Limb (tissue), 2 donors: ENCODE results near the gene KCNQ1.

Experiments
- DNase-seq, 2 donors: peaks; one replicate each; pipeline ENCODE4 v3.0.0-alpha.2; 2016; ENCODE audit errors: extremely low spot score in 2 of 2

Gene KCNQ1

DNA sequence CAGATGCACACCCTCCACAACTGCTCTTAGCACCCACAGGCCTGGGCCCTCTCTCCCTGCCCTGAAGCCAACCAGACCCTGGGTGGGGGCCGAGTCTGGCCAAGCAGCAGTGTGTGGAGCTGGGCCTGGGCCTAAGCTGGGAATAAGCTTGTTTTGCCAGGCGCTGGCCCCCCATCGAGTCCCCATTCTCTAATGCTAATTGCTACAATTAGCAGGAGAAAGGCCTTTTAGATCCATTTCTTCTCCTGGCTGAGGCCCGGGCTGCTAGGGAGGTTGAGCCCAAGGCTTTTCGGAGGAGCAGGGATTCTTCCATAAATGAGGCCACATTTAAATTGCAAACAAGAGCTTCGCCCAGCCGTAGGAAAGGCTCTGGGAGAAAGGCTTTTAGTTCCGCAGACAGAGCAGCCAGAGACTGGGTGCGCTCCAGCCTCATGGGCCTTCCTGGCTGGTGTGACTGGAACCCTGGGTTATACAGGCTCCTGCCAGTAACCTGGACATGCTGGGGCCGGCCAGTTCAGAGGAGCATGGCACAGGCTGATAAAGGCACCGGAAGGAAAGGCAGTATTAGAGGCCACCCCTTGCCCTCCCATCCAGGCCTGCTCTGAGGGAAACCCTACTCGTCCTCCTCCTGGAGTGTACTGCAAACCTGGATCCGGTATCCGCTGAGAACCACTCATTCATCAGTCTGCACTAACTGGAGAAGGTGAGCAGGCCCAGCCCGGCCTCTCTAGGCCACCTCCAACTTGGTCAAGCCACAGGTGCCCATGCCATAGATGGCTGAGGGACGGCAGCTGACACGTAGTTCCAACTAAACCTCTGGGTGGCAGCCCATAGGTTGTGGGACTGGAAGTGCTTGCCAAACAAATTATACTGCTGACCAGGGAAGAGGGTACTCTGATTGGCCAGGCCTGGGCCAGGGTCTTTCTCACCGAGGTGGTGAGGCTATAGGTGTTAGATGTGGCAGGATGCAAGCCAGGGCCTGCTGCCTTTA lies 248.8 kb downstream of the KCNQ1 start:
- DNase-seq: peak in 1 of 2 donors; percentile 31

DNA sequence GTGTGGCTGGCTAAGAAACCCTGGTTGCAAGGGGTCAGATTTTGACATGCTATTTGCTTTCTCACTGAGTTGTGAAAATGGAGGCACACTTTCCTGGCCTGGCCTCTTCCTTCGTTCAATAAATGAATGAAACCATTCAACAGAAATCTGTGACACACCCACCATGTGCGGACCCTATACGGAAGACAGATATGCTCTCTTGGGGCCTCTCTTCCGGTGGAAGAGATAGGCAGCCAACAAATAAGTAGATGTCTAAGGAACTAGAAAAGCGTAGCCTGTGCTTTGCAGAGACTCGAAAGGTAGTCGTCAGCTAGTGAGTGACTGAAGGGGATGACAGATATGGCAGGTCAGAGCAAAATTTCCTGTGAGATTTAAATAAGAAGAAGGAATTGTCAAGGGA lies 249.7 kb downstream of the KCNQ1 start:
- DNase-seq: no peak

DNA sequence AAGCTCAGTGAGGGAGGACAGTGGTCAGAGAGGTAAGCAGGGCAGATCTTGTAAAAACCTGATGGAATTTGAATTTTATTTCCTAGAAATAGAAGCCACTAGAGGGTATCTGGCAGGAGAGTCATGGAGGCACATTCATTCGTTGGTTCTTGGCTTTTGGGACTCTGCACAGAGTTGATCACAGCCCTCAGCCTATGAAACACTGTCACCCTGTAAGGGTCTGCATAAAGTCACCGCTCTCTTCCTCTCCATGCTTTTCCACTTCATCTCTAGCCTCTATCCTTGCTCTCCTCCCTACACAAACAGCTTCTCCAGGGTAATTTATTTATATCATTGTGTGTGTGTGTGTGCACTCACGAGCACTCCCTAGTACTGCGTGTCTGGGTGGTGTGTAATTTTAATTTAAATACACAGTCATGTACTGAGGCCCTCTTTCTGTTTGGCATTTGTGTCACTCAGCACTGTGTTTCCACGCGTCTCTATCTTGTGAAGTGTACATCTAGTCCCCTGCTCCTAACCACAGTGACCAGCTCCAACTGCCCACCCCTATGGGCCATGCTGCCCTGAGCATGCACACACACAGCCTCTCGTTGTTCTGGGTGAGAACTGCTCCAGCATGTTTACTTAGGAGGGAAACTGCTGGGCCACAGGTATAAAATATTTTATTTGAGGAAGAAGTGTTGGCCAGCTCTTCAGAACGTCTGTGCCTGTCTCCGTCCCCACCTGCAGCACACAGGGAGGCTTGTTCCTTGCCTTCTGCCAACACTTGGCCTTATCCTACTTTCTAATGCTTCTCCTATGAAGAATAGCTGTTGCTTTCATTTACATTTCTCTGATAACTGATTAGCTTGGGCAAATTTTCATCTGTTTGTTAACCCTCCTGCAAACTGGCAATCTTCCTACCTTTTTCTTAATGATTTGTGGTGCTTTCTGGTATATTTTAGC lies 250.5 kb downstream of the KCNQ1 start:
- peak in 1 of 2 donors; percentile 23 for DNase-seq

DNA sequence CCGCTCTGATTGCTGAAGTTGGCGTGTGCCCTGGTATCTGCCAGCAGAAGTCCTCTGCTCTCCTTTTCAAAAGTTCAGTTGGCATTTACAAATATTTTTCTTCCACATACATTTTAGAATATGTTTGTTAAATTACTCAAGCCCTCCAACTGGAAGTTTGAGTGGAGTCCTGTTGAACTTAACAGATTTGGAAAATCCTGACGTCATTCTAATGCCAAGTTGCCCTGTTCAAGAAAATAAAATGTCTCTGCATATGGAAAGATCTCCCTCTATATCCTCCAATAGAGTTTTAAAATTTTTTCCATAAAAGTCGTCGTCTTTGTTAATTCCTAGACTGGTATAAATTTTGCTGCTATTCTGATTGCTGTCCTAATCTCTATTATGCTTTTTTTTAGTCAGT lies 251.6 kb downstream of the KCNQ1 start:
- DNase-seq: no peak

DNA sequence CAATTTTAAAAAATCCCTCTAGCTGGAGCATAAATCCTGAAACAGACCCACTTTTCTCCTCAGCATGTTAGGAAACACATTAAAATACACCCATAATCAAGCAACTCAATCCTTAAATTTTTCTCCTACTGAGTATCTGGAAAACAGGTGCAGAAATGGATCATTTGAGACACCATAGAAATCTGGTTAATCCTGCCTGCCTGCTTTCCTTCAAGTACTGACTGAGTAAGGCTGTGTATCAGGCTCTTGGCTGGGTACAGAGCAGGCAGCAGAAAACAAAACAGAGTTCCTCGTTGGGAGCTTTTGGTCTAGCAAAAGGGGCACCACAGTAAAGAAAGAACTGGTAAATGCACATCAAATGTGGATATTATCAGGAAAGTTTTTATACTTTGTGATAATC lies 253.1 kb downstream of the KCNQ1 start:
- peak; percentile 21 to 57 for DNase-seq

DNA sequence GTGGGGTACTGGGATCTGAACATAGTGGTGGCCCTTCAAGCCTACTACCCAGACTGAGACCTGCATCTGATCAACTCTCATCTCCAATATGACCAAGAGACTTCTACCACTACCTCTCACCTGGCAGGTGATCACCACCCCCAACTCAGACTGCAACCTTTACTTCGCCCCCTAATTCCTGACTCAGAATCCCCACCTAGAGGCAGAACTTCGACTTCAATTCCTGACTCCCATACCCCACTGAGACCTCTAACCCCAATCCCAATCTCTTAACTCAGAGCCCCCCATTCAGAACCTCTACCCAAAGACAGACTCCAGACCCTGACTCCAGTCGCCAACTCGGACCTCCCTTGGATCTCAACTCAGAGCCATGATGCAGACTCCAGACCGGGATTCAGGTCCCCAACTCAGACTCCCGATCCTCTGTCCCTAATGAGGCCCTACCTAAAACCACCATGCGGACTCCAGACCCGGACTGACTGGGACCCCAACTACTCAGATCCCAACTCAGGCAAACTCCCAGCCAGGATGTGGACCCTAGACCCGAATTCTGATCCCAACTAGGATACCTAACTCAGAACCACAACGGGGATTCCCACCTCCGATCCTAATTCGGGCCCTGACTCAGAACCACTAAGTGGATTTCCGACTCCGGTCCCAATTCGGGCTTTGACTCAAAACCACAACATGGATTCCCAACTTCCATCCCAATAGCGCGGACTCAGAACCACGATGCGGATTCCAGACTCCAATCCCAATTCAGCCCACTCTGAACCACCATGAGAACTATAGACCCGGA lies 253.8 kb downstream of the KCNQ1 start:
- peak in 1 of 2 donors; percentile 28 for DNase-seq

DNA sequence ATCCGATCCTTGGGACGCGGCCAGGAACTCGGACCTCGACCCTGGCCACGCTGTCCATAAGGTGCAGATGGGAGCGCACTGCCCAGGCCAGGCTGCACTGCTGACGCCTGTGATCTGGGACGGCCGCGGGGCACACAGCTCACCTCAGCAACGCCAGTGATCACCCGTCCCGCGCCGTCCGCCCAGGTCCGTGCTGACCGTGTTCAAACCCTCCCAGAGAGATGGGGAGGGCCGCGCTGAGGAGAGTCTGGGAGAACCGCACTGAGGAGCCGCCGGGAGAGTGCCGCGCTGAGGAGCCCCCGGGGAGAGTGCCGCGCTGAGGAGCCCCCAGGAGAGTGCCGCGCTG lies 254.3 kb downstream of the KCNQ1 start:
- DNase-seq: peak in 1 of 2 donors; percentile 55

DNA sequence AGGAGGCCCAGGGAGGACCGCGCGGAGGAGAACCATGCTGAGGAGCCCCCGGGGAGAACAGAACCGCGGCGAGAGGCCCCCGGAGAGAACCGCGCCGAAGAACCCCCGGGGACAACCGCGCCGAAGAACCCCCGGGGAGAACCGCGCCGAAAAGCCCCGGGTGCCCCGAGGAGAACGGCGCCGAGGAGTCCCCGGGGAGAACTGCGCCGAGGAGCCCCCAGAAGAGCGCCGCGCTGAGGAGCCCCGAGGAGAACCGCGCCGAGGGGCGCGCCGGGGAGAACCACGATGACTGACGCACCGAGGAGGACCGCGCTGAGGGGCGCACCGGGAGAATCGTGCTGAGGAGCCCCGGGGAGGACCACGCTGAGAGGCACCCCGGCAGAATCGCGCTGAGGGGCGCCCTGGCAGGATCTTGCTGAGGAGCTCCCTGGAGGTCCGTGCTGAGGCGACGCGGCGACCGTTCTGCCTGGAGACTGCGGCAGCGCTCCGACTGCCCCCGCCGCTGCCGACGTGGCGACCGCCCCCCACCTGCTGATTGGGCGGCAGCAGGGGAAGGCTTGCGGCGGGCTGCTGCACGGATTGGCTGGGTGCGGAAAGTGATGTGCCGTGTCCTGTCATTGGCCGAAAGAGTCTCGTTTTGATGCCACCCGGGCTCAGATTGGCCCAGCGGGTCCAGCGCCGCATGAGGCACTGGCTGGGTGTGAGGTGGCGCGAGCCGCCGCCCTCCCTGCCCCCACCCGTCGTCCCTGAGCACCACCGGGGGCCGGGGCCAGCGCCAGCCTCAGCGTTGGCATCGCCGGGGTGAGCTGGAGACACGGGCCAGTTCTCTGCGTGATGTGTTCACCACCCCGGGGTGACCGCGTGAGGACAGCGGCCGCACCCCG lies 255.0 kb downstream of the KCNQ1 start, which contains the start of gene KCNQ1OT1:
Gene KCNQ1OT1, minus strand, starts transcription at position 464 of the 884 bp plus-strand sequence.
- DNase-seq: peak; percentile 87 to 92

DNA sequence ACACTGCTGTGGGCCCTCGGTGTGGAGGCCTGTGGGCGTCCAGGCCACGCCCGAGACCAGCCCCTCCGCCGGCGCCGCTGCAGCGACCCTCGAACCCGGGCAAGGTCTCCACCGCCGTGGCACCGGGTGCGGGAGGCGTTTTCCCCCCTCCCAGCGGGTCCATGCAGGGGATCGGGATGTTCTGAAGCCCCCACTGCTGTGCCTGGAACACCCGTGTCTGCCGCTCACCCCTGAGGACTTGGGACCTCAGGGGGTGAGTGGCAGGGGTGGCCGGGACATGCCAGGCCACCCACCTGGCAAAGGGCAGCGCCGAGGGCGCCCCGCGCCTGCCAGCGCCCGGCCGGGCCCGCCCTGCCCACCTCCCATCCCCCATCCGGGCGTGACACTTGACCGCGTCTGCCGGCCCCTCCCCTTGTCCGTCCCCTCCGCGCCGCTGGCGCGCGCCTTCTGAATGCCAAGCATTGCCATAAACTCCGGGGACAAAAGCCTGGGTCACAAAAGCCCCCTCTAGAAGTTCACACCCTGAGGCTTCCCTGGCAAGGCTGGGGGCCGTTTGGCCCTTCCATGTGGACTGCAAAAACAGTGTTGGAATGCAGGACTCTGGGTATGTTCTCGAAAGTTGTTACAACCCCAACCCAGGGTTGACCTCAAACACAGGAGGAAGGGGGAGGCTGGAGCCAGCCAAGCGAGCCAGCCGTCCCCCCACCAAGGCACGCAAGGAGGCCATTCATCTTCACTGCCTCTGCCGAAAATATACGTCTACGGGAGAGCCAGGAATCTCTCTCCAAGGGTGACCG lies 255.8 kb downstream of the KCNQ1 start:
- peak in 1 of 2 donors; percentile 75 for DNase-seq

DNA sequence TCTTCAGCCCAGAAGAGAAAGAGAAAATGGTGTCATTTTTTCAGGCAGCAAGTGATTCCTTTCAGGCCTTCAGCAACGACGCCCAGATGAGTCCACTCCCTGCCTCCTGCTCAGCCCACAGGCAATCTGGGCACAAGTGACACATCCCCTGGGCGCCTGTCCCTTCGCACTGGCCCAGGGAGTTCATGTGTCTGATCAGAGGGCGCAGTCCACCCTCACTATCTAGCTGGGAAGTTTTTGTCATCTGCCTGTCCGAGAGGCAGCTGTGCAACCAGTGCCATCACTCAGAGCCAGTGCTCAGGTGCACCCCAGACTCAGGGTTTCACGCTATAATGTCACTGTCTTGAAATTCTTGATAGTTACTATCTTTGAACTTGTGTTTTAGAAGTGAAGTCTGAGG lies 256.4 kb downstream of the KCNQ1 start:
- DNase-seq: no peak

DNA sequence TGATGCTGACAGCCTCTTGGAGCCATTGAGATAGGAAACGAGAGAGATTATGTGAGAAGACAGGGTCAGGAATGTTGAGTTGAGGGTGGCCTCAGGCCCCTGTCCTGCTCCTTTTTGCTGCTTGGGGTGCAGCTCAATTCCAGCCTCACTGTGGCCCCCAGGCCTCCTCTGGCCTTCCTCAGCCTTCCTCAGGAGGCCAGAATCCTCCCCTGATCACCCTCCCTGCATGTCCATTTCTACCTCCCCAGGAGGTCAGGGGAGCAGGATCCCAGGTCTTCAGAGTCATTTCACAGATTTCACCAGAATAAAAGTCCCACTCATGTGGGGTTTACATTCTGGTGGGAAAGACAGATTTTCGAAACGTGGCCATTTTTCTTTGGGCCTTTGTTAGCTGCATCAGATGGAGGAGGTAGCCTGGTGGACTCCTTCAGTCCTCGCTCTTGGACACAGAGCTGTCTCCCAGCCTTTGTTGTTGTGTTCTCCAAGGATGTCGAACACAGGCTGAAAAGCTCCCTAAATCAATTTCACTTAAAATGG lies 257.2 kb downstream of the KCNQ1 start:
- peak in 1 of 2 donors; percentile 15 for DNase-seq

DNA sequence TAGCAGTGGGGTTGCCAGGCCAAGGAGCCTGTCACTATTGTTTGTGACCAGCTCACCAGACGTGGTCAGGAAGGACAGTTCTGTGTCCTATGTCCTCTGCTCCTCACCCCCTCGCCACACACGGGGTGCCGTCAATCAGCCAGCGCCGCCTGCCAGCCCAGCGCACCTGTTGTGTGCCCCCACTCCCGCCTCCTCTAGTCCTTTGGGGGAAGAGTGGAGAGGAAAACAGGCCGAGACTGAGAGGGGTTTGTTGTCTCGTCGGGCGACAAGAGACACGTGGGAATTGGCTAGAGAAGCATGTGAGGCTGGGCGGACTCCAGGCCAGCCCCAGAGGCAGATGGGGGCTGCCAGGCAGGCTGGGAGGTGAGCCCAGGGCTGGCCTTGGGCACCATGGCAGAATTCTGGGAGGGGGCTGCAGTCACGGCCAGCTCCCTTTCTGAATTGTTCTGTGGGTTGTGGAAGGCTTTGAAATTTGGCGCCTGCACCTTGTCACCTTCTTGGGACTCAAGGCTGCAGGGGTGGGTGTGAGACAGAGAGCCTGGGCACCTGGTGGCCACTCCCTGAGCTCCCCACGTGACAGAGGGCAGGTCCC lies 258.1 kb downstream of the KCNQ1 start:
- peak in 1 of 2 donors; percentile 55 for DNase-seq

DNA sequence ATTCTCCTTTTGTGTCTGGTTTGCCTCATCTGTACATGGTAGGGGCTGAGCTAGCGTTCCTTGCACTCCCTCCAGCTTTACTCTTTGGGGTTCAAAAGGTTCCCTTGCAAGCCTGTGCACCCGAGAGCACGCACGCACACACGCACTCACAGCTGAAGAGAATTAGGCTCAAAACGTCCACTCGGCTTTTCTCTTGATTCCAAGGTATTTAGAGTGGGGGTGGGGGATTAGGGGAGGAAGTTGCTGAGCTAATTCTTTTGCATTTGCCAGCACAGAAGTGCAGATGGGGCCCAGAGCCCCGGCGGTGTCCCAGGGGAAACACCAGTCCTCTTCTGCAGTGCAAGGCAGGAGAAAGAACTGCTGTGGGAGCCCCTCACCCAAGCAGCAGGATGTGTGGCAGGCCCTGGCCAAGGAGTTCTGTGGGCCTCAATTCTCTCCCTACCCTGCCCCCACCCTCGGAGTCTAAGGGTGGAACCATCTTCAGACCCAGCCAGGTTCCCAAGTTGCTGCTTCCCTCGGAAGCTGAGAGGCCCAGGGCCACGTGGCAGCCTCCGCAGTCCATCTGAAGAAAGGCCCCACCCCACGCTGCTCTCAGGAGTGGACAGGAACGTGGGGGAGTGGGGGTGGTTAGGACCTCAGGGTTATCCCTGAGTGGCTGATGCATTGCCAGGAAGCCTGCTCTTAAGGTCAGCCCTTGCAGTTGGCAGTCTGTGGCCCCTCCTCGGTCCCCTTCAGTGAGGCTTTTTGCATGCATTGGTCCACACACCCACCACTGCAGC lies 258.7 kb downstream of the KCNQ1 start:
- DNase-seq: peak; percentile 68 to 74

DNA sequence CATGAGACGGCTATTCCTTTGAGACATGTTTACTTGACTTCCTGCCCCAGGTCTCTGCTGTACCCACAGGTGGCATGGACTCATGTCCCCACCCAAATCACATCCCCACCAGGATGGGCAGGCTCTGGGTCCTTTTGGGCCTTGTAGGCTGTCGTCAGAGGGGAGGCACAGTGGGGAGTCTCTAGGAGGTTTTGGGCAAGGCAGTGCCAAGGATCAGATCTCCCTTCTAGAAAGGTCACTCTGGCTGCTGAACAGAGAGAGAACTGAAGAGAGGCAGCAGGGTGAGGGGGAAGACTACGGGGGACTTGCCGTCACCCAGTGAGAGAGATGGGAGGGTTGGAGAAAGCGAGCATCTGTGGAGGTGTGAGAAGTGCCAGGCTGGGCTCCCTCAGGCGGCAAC lies 259.5 kb downstream of the KCNQ1 start:
- DNase-seq: no peak

DNA sequence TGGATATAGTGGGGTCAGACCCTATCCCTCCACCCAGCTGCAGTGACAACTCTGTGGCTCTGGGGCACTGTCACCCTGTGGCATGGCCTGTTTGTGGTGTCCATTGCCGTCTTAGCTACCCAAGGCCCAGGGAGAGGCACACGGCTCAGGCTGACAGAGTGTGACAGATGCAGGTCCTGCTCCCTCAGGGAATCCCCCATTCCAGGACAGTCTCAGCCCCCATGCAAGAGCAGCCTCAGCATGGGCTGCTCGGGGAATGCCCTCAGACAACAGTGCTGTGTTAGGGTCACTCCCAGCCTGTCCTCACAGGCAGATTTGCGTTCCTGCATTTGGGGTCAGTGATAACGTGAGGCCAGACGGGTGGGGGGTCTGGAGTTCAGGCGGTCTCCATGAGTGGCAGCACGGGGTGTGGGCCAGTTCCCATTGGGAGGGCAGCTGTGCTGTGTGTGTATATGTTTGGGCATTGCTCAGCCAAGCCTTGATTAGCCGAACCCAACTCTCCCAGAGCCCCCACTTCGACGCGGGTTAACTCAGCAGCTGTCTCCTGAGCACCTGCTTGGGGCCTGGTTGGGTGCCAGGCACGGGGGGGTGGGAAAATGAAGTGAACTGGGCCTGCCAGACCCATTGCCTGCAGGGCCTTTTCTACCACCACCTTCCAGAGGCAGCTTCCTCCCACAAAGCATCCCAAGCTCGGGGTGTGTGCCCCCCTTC lies 260.2 kb downstream of the KCNQ1 start:
- DNase-seq: peak; percentile 53 to 76

DNA sequence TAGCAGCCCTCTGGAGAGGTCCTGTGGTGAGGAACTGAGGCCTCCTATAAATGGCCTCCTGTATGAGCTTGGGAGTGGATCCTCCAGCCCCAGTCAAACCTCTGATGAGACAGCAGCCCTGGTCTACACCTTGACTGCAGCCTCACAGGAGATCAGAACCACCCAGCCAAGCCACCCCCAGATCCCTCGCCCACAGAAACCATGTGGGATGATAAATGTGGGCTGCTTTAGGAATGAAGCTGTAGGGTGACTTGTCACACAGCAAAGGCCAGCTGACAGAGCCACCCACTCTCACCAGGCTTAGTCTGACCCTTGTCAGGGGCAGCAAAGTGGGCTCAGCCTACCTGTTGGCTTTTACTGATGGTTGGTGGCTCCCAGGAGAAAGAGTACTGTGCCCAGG lies 261.5 kb downstream of the KCNQ1 start:
- DNase-seq: no peak

DNA sequence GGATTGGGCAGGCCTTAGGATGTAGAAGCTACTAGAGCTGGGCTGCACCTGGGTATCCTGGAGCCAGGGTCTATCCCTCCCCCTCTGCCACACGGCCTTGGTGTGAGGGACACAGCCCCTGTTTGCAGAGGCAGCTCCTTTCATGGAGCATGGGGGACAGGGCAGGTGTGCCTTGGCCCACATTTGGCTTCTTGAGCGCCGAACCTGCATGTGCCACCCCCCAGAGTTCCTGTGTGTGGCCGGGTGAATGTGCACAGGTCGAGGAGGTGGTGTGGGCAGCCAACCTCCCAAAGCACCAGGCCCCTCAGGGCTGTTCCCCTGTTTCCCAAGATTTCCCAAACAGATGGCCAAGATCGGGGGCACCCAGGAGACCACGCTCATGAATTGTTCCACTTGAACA lies 262.9 kb downstream of the KCNQ1 start:
- no peak for DNase-seq
